Activated T-cell treated with anti-CD3 and anti-CD28 coated beads, Interleukin-2, amount 50 U/mL, for 24 hours (primary cell): ENCODE measurements around the gene DAPK3.
"Not testable (repeated sequence)": the region's sequence is repeated elsewhere in the genome, so short reads cannot be mapped to it uniquely, and the experiment has no call there.

ENCODE experiments used
- DNase-seq: peaks from one replicate; pipeline ENCODE4 v3.0.0-alpha.2; 2020
- H3K27ac Mint-ChIP-seq: 2 replicates; pipeline ENCODE4 v1.8.0; 2020; ENCODE audit warnings: mild to moderate bottlenecking, mixed read lengths
- H3K27me3 Mint-ChIP-seq: 2 replicates; pipeline ENCODE4 v1.8.0; 2020; ENCODE audit warnings: mixed read lengths
- H3K36me3 Mint-ChIP-seq: 2 replicates; pipeline ENCODE4 v1.8.0; 2020; ENCODE audit warnings: low read depth, mixed read lengths
- H3K4me1 Mint-ChIP-seq: 2 replicates; pipeline ENCODE4 v1.8.0; 2020; ENCODE audit warnings: low read depth, mixed read lengths
- H3K4me3 Mint-ChIP-seq: 2 replicates; pipeline ENCODE4 v1.8.0; 2020; ENCODE audit warnings: mild to moderate bottlenecking, moderate library complexity, mixed read lengths
- H3K9me3 Mint-ChIP-seq: 2 replicates; pipeline ENCODE4 v1.8.0; 2020; ENCODE audit warnings: mixed read lengths

The DAPK3 gene

DNA sequence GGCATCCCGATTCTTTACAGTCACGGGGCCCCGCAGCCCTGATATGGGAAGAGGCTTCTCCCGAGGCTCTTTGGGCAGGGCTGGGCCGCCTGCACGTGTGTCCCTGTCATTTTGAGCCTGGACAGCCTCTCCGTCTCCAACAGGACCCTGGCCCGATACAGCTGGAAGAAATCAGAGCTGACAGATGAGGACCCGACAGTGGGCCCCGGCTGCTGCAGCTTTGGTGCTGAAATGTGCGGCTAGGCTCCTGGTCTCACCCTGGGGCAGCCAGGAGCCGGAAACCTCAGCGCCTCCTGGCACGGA, 39.9 kb upstream of the DAPK3 start:
- Mint-ChIP-seq H3K27me3 (no peaks in the 10 kb centered on the region), H3K9me3 (no peaks in the 10 kb centered on the region), H3K4me3 (no peak overlapping the region), H3K27ac (peak overlapping the region; percentile 11), H3K36me3 (peaks cover 41% of the 10 kb centered on the region), H3K4me1 (peaks cover 51% of the 10 kb centered on the region)
- DNase-seq, result no peak

GRCh38 chr19:4009990-4010807, 39.3 kb upstream of the DAPK3 start:
- H3K36me3 Mint-ChIP-seq, result peaks cover 36% of the 10 kb centered on the region
- H3K9me3 Mint-ChIP-seq, result no peaks in the 10 kb centered on the region
- DNase-seq, result no peak
- peaks cover 51% of the 10 kb centered on the region for H3K4me1 Mint-ChIP-seq
- peak overlapping the region; percentile 15 for H3K4me3 Mint-ChIP-seq
- H3K27ac Mint-ChIP-seq, result no peak overlapping the region
- H3K27me3 Mint-ChIP-seq, result no peaks in the 10 kb centered on the region

- Mint-ChIP-seq H3K27me3 (no peaks in the 10 kb centered on the region), H3K4me3 (peak overlapping the region; percentile 83), H3K27ac (peak overlapping the region; percentile 73), H3K9me3 (no peaks in the 10 kb centered on the region), H3K4me1 (peaks cover 41% of the 10 kb centered on the region), H3K36me3 (peaks cover 17% of the 10 kb centered on the region)
- peak; percentile 52 for DNase-seq
These were observed 37.1 kb upstream of the DAPK3 start for GRCh38 chr19:4007836-4008539.

DNA sequence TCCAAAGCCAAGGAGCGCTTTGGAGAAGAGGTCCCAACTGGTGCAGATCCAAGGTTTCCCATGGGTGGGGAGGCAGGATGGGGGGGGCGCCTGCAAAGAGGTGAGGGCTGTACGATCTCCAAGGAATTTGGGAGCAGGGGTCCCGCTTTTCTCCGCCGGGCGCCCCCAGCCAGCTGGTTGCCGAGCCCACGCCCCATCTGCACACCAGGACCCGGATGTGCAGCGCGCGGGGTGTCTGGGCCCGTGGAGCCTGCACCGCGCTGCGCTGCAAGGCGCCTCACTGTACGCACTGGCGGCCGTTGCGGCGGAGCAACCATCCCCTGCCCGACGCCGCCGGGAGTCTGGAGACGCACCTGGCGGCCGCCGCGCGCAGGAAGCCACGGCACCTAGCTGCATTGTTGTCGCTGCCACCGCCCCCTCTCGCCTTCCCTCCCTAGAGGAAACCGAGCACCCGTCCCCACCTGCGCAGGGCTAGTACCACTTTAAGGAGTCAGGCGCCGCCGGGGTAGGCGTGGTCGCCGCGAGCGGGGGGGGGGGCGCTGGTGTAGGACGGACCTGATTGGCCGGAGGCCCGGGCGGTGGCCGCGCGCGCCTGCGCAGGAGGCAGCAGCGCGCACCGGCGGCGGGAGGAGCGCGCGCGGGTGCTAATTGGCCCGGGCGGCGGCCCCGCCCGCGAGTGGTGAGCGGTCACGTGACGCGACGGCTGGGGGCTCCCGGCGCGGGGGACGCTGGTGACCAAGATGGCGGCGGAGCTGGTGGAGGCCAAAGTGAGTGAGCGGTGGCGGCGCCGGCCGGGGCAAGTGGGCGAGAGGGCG, 36.3 kb upstream of the DAPK3 start, which contains the start of gene PIAS4:
Gene PIAS4 (plus strand): TSS at position 716 of the 815 bp plus-strand sequence. CDS start 25 bp downstream, at position 741.
- H3K36me3 Mint-ChIP-seq, result peaks cover 11% of the 10 kb centered on the region
- peaks cover 35% of the 10 kb centered on the region for H3K4me1 Mint-ChIP-seq
- no peaks in the 10 kb centered on the region for H3K27me3 Mint-ChIP-seq
- peak within 1 kb of the TSS; percentile 81 for H3K27ac Mint-ChIP-seq
- H3K4me3 Mint-ChIP-seq, result peak within 1 kb of the TSS; percentile 83
- H3K9me3 Mint-ChIP-seq, result no peaks in the 10 kb centered on the region
- DNase-seq, result peak; percentile 98

DNA sequence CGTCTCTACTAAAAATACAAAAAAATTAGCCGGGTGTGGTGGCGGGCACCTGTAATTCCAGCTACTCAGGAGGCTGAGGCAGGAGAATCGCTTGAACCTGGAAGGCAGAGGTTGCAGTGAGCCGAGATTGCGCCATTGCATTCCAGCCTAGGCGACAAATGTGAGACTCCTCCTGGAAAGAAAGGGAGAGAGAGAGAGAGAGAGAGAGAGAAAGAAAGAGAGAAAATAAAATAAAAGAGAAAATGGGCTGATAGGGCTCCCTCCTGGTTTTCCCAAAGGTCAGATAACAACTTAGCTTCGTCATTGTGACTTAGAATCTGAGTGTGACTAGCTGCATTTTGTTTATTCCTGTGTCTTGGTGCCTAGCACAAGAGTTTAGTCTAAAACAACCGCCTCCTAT, 34.5 kb upstream of the DAPK3 start:
- not testable (repeated sequence) for DNase-seq, H3K27me3 Mint-ChIP-seq, H3K36me3 Mint-ChIP-seq, H3K27ac Mint-ChIP-seq, H3K9me3 Mint-ChIP-seq
- Mint-ChIP-seq H3K4me1 (peaks cover 24% of the 10 kb centered on the region), H3K4me3 (peak overlapping the region; percentile 31)

DNA sequence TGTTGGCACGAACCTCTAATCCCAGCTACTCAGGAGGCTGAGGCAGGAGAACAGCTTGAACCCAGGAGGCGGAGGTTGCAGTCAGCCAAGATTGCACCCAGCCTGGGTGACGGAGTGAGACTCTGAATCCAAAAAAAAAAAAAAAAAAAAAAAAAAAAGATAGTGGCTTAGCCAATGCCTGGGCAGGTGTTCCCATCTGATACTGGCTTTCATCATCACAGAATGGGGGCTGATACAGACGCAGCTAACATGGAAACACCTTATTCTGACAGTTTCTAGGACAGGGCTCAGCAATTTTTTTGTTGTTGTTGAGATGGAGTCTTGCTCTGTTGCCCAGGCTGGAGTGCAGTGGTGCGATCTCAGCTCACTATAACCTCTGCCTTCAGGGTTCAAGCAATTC, 29.9 kb upstream of the DAPK3 start:
- H3K27ac Mint-ChIP-seq, H3K36me3 Mint-ChIP-seq, H3K4me1 Mint-ChIP-seq, H3K4me3 Mint-ChIP-seq, DNase-seq, H3K9me3 Mint-ChIP-seq, H3K27me3 Mint-ChIP-seq: not testable (repeated sequence)

DNA sequence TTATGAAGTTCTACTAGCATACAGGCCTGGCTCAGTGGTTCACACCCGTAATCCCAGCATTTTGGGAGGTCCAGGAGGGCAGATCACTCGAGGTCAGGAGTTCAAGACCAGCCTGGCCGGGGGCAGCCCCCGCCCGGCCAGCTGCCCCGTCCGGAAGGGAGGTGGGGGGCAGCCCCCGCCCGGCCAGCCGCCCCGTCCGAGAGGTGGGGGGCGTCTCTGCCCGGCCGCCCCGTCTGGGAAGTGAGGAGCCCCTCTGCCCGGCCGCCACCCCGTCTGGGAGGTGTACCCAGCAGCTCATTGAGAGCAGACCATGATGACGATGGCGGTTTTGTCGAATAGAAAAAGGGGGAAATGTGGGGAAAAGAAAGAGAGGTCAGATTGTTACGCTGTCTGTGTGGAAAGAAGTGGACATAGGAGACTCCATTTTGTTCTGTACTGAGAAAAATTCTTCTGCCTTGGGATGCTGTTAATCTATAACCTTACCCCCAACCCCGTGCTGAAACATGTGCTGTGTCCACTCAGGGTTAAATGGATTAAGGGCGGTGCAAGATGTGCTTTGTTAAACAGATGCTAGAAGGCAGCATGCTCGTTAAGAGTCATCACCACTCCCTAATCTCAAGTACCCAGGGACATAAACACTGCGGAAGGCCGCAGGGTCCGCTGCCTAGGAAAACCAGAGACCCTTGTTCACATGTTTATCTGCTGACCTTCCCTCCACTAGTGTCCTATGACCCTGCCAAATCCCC, 27.9 kb upstream of the DAPK3 start:
- not testable (repeated sequence) for H3K36me3 Mint-ChIP-seq, H3K4me1 Mint-ChIP-seq, H3K27ac Mint-ChIP-seq, H3K27me3 Mint-ChIP-seq, H3K4me3 Mint-ChIP-seq, H3K9me3 Mint-ChIP-seq, DNase-seq

DNA sequence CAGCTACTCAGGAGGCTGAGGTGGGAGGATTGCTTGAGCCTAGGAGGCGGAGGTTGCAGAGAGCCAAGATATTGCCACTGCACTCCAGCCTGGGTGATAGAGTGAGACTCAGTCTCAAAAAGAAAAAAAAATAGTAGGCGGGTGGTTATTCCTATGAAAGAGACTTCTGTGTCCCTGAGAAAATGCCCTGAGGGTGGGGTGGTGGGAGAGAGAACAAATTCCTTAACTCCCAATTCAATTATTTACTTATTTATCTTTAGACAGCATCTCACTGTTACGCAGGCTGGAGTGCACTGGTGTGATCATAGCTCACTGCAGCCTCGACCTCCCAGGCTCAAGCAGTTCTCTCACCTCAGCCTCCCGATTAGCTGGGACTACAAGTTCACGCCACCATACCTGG, 24.7 kb upstream of the DAPK3 start:
- no peak overlapping the region for H3K4me3 Mint-ChIP-seq
- H3K27ac Mint-ChIP-seq, result no peak overlapping the region
- peaks cover 3% of the 10 kb centered on the region for H3K4me1 Mint-ChIP-seq
- H3K36me3 Mint-ChIP-seq, result no peaks in the 10 kb centered on the region
- DNase-seq, result no peak
- H3K9me3 Mint-ChIP-seq, result peaks cover 3% of the 10 kb centered on the region
- H3K27me3 Mint-ChIP-seq, result no peaks in the 10 kb centered on the region

DNA sequence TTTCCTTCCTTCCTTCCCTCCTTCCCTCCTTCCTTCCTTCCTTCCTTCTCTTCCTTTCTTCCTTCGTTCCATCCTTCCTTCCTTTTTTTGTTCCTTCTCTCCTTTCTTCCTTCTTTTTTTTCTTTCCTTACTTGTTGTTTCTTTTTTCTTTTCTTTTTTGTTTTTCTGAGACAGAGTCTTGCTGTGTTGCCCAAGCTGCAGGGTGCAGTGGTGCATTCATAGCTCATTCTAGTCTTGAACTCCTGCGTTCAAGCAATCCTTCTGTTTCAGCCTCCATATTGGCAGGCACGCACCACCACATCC, 19.9 kb upstream of the DAPK3 start:
- Mint-ChIP-seq H3K27ac (peak overlapping the region; percentile 75), H3K36me3 (peaks cover 2% of the 10 kb centered on the region), H3K27me3 (no peaks in the 10 kb centered on the region), H3K4me1 (peaks cover 27% of the 10 kb centered on the region), H3K4me3 (no peak overlapping the region), H3K9me3 (peaks cover 3% of the 10 kb centered on the region)
- no peak for DNase-seq

GRCh38 chr19:3987619-3988371, 16.9 kb upstream of the DAPK3 start:
- peaks cover 47% of the 10 kb centered on the region for H3K4me1 Mint-ChIP-seq
- DNase-seq, result peak; percentile 89
- peaks cover 3% of the 10 kb centered on the region for H3K9me3 Mint-ChIP-seq
- H3K27ac Mint-ChIP-seq, result peak overlapping the region; percentile 89
- H3K4me3 Mint-ChIP-seq, result peak overlapping the region; percentile 97
- H3K27me3 Mint-ChIP-seq, result no peaks in the 10 kb centered on the region
- H3K36me3 Mint-ChIP-seq, result peaks cover 29% of the 10 kb centered on the region

- H3K4me1 Mint-ChIP-seq, result peaks cover 60% of the 10 kb centered on the region
These were observed 15.6 kb upstream of the DAPK3 start for GRCh38 chr19:3986260-3987041.

GRCh38 chr19:3985643-3986259, 14.9 kb upstream of the DAPK3 start:
- no peak for DNase-seq
- Mint-ChIP-seq H3K36me3 (peaks cover 50% of the 10 kb centered on the region), H3K27me3 (no peaks in the 10 kb centered on the region)

More at GRCh38 chr19:3986260-3987041, 15.6 kb upstream of the DAPK3 start:
- peaks cover 43% of the 10 kb centered on the region for H3K36me3 Mint-ChIP-seq
- peak overlapping the region; percentile 97 for H3K4me3 Mint-ChIP-seq
- DNase-seq, result peak; percentile 71
- H3K27ac Mint-ChIP-seq, result peak overlapping the region; percentile 99
- no peaks in the 10 kb centered on the region for H3K27me3 Mint-ChIP-seq
- peaks cover 3% of the 10 kb centered on the region for H3K9me3 Mint-ChIP-seq

More at GRCh38 chr19:3985643-3986259, 14.9 kb upstream of the DAPK3 start:
- peak overlapping the region; percentile 99 for H3K27ac Mint-ChIP-seq
- peaks cover 1% of the 10 kb centered on the region for H3K9me3 Mint-ChIP-seq
- peak overlapping the region; percentile 97 for H3K4me3 Mint-ChIP-seq
- peaks cover 64% of the 10 kb centered on the region for H3K4me1 Mint-ChIP-seq
